ENCODE data around the gene UGT1A1.

Gene UGT1A1

GRCh38 chr2:233779722-233780121 lies 19.7 kb downstream of the UGT1A1 start:
- POLR2A ChIA-PET: no interaction called here
- DNase-seq (ENCODE audit: low read depth, low spot score): no peak
- TF ChIP-seq CTCF (IDR thresholded peaks at IDR 0.05; ENCODE audit: insufficient read depth, low read length, missing control alignments): no peak
- H3K4me3 ChIP-seq (ENCODE audit: low read depth, low read length): no peak overlapping the region
- CTCF ChIA-PET: no interaction called here

- no peak for TF ChIP-seq CTCF (IDR thresholded peaks at IDR 0.05; ENCODE audit: insufficient read depth, low read length, missing control alignments)
- ChIA-PET POLR2A (no interaction called here), CTCF (no interaction called here)
- no peak for DNase-seq (ENCODE audit: low read depth, low spot score)
- H3K4me3 ChIP-seq (ENCODE audit: low read depth, low read length): no peak overlapping the region
These were observed 20.7 kb downstream of the UGT1A1 start for GRCh38 chr2:233780771-233781170.

GRCh38 chr2:233789554-233789953 lies 29.5 kb downstream of the UGT1A1 start:
- CTCF ChIA-PET: no interaction called here
- POLR2A ChIA-PET: no interaction called here
- no peak for DNase-seq (ENCODE audit: low read depth, low spot score)
- H3K4me3 ChIP-seq (ENCODE audit: low read depth, low read length): no peak overlapping the region
- no peak for TF ChIP-seq CTCF (IDR thresholded peaks at IDR 0.05; ENCODE audit: insufficient read depth, low read length, missing control alignments)

GRCh38 chr2:233791151-233791882 lies 31.2 kb downstream of the UGT1A1 start:
- H3K4me3 ChIP-seq (ENCODE audit: low read depth, low read length): no peak overlapping the region
- ChIA-PET CTCF (no interaction called here), POLR2A (no interaction called here)
- no peak for TF ChIP-seq CTCF (IDR thresholded peaks at IDR 0.05; ENCODE audit: insufficient read depth, low read length, missing control alignments)
- no peak for DNase-seq (ENCODE audit: low read depth, low spot score)

GRCh38 chr2:233791883-233792329 lies 31.8 kb downstream of the UGT1A1 start:
- no peak for TF ChIP-seq CTCF (IDR thresholded peaks at IDR 0.05; ENCODE audit: insufficient read depth, low read length, missing control alignments)
- H3K4me3 ChIP-seq (ENCODE audit: low read depth, low read length): no peak overlapping the region
- no peak for DNase-seq (ENCODE audit: low read depth, low spot score)
- CTCF ChIA-PET: no interaction called here
- POLR2A ChIA-PET: no interaction called here

- no peak for TF ChIP-seq CTCF (IDR thresholded peaks at IDR 0.05; ENCODE audit: insufficient read depth, low read length, missing control alignments)
- CTCF ChIA-PET: no interaction called here
- POLR2A ChIA-PET: no interaction called here
- DNase-seq (ENCODE audit: low read depth, low spot score): no peak
- no peak overlapping the region for H3K4me3 ChIP-seq (ENCODE audit: low read depth, low read length)
These were observed 32.6 kb downstream of the UGT1A1 start for GRCh38 chr2:233792720-233793119.
